ENCODE data around the gene DRC7. TPM values are rescaled to one million over a fixed set of nuclear protein-coding genes. Genes with fewer than 3 reads are reported as not detected.
A peak's percentile ranks its signal among the peaks of the same experiment; 100 is the strongest.

DRC7 gene
- polyA plus RNA-seq, 1 donor: 0.22 TPM

DNA sequence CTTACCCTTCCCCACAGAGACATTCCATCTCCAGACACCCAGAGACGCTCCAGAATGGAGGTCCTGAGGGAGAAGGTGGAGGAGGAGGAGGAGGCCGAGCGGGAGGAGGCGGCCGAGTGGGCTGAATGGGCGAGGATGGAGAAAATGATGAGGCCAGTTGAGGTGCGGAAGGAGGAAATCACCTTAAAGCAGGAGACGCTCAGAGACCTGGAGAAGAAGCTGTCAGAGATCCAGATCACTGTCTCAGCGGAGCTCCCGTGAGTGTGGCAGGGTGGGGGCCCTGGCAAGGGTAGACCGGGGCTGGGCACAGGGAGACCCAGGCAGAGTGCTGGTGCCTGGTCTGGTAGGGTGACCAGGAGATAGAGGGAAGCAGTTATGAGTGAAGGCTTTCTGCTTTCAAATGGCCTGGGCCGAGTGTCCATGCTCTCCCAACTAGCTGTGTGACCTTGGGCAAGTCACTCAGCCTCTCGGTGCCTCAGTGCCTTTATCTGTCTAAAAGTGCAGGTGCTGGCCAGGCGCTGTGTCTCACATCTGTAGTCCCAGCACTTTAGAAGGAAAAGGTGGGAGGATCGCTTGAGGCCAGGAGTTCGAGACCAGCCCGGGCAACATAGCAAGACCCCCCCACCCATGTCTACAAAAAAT, 3.4 kb downstream of the DRC7 start:
- no peak for DNase-seq

DNA sequence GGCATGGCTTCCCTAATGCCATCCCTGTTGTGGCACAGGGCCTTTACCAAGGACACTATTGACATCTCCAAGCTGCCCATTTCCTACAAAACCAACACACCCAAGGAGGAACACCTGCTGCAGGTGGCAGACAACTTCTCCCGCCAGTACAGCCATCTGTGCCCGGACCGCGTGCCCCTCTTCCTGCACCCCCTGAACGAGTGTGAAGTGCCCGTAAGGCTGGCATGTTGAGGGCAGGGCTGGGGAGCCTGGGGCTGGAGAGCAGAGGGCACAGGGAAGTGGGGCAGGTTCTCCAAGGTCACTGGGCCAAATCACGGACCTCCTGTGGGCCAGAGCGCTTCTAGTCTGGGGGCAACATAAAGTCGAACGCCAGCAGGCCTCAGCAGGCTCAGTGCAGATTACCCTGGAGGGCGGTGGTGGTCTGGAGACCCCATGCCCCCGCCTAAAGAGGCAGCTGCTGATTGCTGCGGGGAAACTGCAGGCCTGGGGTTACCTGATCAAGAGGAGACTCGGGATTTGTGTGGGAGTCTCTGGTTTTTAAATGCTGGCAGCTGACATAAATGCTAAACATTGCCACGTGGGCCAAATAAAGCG, 4.3 kb downstream of the DRC7 start:
- WGBS (ENCODE audit: insufficient coverage, low lambda C conversion rate): no CpG with 5 or more reads among the region's 16 CpGs
- no peak overlapping the region for H3K4me3 ChIP-seq (ENCODE audit: low read length)
- no peaks in the 10 kb centered on the region for H3K36me3 ChIP-seq (ENCODE audit: control insufficient read depth, insufficient read depth, low read length)
- peaks cover 32% of the 10 kb centered on the region for H3K4me1 ChIP-seq (ENCODE audit: control insufficient read depth, insufficient read depth, low read length)
- H3K27me3 ChIP-seq (ENCODE audit: control insufficient read depth, insufficient read depth, low read length): no peaks in the 10 kb centered on the region
- H3K27ac ChIP-seq (ENCODE audit: low read length): no peak overlapping the region
- no peaks in the 10 kb centered on the region for H3K9me3 ChIP-seq (ENCODE audit: control insufficient read depth, low read depth, low read length)
- DNase-seq: no peak

More for the DNA sequence above, 3.4 kb downstream of the DRC7 start:
- H3K27ac ChIP-seq (ENCODE audit: low read length): no peak overlapping the region
- no peaks in the 10 kb centered on the region for H3K27me3 ChIP-seq (ENCODE audit: control insufficient read depth, insufficient read depth, low read length)
- no peak overlapping the region for H3K4me3 ChIP-seq (ENCODE audit: low read length)
- peaks cover 26% of the 10 kb centered on the region for H3K4me1 ChIP-seq (ENCODE audit: control insufficient read depth, insufficient read depth, low read length)
- no peaks in the 10 kb centered on the region for H3K36me3 ChIP-seq (ENCODE audit: control insufficient read depth, insufficient read depth, low read length)
- no peaks in the 10 kb centered on the region for H3K9me3 ChIP-seq (ENCODE audit: control insufficient read depth, low read depth, low read length)
- 97% methylated on average over 5 of the region's 17 CpGs for WGBS (ENCODE audit: insufficient coverage, low lambda C conversion rate)

DNA sequence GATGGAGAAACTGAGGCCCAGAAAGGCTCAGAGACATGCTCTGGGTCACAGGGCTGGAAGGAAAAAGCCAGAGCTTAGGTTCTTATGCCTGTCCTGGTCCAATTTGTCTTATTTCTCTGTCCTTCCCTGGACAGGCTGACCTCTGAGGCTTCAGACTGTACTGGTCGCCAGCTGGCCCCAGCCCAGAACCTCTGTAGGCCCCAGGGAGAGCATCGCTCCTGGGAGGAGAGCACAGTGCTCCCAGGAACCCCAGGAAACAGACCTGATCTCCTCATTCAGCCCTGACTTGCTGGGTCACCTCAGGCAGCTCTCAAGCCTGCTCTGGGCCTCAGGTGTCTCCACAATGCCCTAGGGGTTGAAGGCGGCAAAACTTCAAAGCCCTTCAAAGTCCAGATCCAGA, 4.9 kb downstream of the DRC7 start:
- H3K9me3 ChIP-seq (ENCODE audit: control insufficient read depth, low read depth, low read length): no peaks in the 10 kb centered on the region
- no peak for DNase-seq
- no CpG with 5 or more reads among the region's 3 CpGs for WGBS (ENCODE audit: insufficient coverage, low lambda C conversion rate)
- H3K36me3 ChIP-seq (ENCODE audit: control insufficient read depth, insufficient read depth, low read length): no peaks in the 10 kb centered on the region
- no peaks in the 10 kb centered on the region for H3K27me3 ChIP-seq (ENCODE audit: control insufficient read depth, insufficient read depth, low read length)
- no peak overlapping the region for H3K27ac ChIP-seq (ENCODE audit: low read length)
- no peak overlapping the region for H3K4me3 ChIP-seq (ENCODE audit: low read length)
- peaks cover 37% of the 10 kb centered on the region for H3K4me1 ChIP-seq (ENCODE audit: control insufficient read depth, insufficient read depth, low read length)

DNA sequence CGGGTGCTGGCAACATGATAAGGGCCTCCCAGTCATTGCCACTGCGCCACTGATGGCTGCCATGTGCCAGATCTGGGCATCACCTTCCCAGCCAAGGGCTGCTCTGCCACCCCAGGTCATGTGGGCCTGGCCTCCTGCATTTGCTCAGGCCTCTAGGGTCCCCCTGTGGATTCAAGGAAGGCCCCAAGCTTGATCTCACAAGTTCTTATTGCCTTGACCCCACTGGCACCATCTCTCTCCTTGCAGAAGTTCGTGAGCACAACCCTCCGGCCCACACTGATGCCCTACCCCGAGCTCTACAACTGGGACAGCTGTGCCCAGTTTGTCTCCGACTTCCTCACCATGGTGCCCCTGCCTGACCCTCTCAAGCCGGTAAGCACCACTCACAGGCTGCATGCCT, 5.3 kb downstream of the DRC7 start:
- WGBS (ENCODE audit: insufficient coverage, low lambda C conversion rate): no CpG with 5 or more reads among the region's 7 CpGs
- no peak for DNase-seq
- Histone ChIP-seq H3K4me3 (ENCODE audit: low read length) (no peak overlapping the region), H3K27ac (ENCODE audit: low read length) (no peak overlapping the region), H3K27me3 (ENCODE audit: control insufficient read depth, insufficient read depth, low read length) (no peaks in the 10 kb centered on the region), H3K9me3 (ENCODE audit: control insufficient read depth, low read depth, low read length) (no peaks in the 10 kb centered on the region), H3K4me1 (ENCODE audit: control insufficient read depth, insufficient read depth, low read length) (peaks cover 37% of the 10 kb centered on the region), H3K36me3 (ENCODE audit: control insufficient read depth, insufficient read depth, low read length) (no peaks in the 10 kb centered on the region)

DNA sequence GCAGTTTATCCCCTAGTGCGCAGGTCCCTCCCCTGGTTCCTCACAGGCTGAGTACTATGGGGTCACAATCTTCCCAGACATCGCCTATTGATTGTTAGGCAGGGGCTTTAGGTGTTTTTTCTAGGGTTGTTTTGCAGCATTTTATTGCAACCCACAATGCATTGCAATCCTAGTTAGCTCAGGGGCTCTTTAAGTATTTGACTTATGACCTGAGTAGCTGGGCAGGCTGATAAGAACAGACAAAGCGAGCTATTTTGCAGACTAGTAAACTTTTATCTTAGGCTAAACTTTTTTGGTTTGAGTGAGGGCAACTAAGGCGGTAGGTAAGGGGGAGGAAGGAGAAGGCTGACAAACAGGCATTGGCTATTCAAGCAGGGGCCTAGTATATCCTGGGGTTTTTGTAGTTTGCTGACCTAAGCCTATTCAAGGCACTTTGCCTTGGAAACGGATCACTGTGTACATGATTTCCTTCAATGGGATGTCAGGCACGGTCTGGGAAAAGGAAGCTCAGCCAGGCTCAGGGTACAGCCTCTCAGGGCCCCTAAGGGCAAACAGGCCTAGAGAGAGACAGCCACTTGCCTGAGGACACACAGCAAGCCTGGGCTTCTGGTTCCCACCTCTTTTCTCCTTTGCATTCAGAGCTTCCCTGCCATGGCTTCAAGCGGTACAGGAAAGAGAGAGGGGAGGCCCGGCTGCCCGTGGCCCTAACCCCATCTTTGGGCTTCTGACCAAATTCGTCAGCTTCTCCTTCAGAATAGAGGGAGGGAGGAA, 6.4 kb downstream of the DRC7 start:
- peak overlapping the region; percentile 49 for H3K27ac ChIP-seq (ENCODE audit: low read length)
- peak in 1 of 2 donors; percentile 67 for DNase-seq

DNA sequence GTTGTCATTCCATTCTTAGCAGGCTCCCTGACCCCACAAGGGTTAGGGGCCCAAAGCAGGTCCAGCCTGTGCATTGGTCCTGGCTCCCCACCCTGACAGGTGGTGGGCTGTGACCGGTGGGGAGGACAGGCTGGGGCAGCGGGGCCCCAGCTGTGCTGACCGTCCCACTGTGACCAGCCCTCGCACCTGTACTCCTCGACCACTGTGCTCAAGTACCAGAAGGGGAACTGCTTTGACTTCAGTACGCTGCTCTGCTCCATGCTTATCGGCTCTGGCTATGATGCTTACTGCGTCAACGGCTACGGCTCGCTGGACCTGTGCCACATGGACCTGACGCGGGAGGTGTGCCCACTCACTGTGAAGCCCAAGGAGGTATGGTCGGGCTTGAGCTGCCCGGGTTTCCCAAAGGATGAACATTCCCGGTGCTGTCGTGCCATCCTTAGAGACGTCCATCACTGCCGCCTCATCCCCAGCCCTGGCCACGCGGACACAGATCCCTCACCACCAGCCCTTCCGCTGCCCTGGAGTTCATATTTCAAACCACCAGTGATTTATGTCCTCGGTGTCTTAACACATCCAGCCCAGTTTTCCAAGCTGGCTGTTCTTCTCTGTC, 7.3 kb downstream of the DRC7 start:
- H3K36me3 ChIP-seq (ENCODE audit: control insufficient read depth, insufficient read depth, low read length): no peaks in the 10 kb centered on the region
- no peak for DNase-seq
- no peaks in the 10 kb centered on the region for H3K9me3 ChIP-seq (ENCODE audit: control insufficient read depth, low read depth, low read length)
- 60% methylated on average over 1 of the region's 23 CpGs for WGBS (ENCODE audit: insufficient coverage, low lambda C conversion rate)
- H3K27ac ChIP-seq (ENCODE audit: low read length): peak overlapping the region; percentile 49
- H3K4me1 ChIP-seq (ENCODE audit: control insufficient read depth, insufficient read depth, low read length): peaks cover 39% of the 10 kb centered on the region
- no peak overlapping the region for H3K4me3 ChIP-seq (ENCODE audit: low read length)
- H3K27me3 ChIP-seq (ENCODE audit: control insufficient read depth, insufficient read depth, low read length): no peaks in the 10 kb centered on the region

More for the DNA sequence above, 6.4 kb downstream of the DRC7 start:
- H3K27me3 ChIP-seq (ENCODE audit: control insufficient read depth, insufficient read depth, low read length): no peaks in the 10 kb centered on the region
- no peak overlapping the region for H3K4me3 ChIP-seq (ENCODE audit: low read length)
- no peaks in the 10 kb centered on the region for H3K36me3 ChIP-seq (ENCODE audit: control insufficient read depth, insufficient read depth, low read length)
- H3K9me3 ChIP-seq (ENCODE audit: control insufficient read depth, low read depth, low read length): no peaks in the 10 kb centered on the region
- WGBS (ENCODE audit: insufficient coverage, low lambda C conversion rate): no CpG with 5 or more reads among the region's 10 CpGs
- H3K4me1 ChIP-seq (ENCODE audit: control insufficient read depth, insufficient read depth, low read length): peaks cover 39% of the 10 kb centered on the region

DNA sequence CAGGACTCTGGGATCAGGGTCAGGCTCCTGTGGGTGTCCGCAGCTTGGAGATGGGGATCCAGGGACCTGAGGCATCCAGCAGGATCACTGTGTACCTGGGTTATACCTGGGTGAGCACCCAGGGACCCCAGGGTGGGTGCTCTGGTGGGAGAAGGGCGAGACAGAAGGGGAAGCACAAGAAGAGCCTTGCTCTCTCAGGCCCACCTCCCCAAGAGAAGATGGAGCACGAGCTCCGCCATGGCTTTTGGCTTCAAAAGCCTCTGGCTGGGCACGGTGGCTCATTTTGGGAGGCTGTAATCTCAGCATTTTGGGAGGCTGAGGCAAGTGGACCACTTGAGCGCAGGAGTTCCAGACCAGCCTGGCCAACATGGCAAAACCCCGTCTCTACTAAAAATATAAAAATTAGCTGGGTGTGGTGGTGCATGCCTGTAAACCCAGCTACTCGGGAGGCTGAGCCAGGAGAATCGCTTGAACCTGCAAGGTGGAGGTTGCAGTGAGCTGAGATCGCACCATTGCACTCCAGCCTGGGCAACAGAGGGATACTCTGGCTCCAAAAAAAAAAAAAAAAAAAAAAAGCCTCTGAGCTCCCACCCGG, 8.9 kb downstream of the DRC7 start:
- Histone ChIP-seq H3K9me3 (ENCODE audit: control insufficient read depth, low read depth, low read length) (no peaks in the 10 kb centered on the region), H3K4me1 (ENCODE audit: control insufficient read depth, insufficient read depth, low read length) (peaks cover 39% of the 10 kb centered on the region), H3K36me3 (ENCODE audit: control insufficient read depth, insufficient read depth, low read length) (no peaks in the 10 kb centered on the region), H3K4me3 (ENCODE audit: low read length) (no peak overlapping the region), H3K27ac (ENCODE audit: low read length) (no peak overlapping the region), H3K27me3 (ENCODE audit: control insufficient read depth, insufficient read depth, low read length) (no peaks in the 10 kb centered on the region)
- 0% methylated on average over 1 of the region's 11 CpGs for WGBS (ENCODE audit: insufficient coverage, low lambda C conversion rate)
- no peak for DNase-seq

DNA sequence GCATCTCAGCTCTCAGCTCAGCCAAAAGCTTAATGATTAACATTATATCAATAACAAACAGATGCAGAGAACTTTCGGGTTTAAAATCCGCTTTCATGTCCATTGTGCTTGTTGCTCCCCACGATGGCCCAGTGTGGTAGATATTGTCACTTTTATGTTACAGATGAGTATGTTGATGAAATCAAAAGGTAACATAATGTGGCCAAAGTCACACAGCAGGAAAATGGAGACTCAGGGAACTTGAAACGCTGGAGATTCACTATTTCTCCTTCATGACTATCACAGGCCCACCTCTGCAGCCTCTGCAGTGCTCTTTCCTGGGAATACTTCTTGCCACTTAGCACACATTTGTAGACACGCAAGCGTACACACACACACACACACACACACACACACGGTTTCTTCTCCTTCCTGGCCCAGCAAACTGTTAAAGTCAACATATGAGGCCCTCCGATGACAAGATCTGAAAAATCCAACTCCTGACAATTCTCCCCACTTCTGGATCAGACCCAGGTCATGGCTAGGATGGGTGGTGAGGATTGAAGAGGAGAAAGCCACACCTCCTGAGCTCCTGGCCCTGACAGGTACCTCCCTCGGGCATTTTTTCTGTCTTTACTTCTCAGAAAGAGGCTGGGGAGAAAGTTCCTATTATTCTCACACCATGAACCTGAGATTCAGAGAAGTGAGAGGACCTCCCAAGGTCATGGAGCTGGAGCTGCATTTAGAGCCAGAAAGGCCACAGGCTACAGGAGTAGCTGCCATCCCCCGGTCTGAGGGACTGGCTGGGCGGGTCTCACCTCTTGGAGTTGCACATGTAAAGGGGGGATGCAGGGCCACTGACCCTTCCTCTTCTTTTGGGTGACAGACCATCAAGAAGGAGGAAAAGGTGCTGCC, 9.7 kb downstream of the DRC7 start:
- H3K4me3 ChIP-seq (ENCODE audit: low read length): no peak overlapping the region
- H3K27me3 ChIP-seq (ENCODE audit: control insufficient read depth, insufficient read depth, low read length): no peaks in the 10 kb centered on the region
- H3K4me1 ChIP-seq (ENCODE audit: control insufficient read depth, insufficient read depth, low read length): peaks cover 39% of the 10 kb centered on the region
- peak in 1 of 2 donors; percentile 42 for DNase-seq
- H3K27ac ChIP-seq (ENCODE audit: low read length): peak overlapping the region; percentile 12
- H3K9me3 ChIP-seq (ENCODE audit: control insufficient read depth, low read depth, low read length): no peaks in the 10 kb centered on the region
- H3K36me3 ChIP-seq (ENCODE audit: control insufficient read depth, insufficient read depth, low read length): no peaks in the 10 kb centered on the region
- no CpG with 5 or more reads among the region's 11 CpGs for WGBS (ENCODE audit: insufficient coverage, low lambda C conversion rate)

DNA sequence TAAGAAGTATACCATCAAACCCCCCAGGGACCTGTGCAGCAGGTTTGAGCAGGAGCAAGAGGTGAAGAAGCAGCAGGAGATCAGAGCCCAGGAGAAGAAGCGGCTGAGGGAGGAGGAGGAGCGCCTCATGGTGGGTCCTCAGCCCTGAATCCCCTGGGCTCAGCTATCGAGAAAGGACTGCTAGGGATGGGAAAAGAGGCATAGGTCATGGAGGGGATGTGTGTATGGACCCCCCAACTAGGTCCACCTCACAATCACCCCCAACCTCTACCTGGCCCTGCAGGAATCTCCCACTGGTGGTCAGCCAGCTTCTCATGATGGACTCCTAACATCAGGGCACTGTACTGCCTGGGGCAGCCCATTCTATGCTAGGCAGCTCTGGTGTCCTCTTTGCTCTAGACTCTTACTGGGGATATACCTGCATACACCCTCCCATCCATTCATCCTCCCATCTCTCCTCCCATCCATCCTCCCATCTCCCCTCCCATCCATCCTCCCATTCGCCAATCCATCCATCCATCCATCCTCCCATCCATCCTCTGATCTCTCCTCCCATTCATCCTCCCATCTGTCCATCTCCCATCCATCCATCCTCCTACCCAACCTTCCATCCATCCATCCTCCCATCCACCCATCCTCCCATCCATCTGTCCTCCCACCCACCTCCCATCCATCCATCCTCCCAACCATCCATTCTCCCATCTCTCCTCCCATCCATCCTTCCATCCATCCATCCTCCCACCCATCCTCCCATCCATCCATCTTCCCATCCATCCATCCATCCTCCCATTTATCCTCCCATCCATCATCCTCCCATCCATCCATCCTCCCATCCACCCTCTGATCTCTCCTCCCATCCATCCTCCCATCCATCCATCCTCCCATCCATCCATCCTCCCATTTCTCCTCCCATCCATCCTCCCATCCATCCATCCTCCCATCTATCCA, 10.6 kb downstream of the DRC7 start:
- Histone ChIP-seq H3K4me3 (ENCODE audit: low read length) (no peak overlapping the region), H3K27me3 (ENCODE audit: control insufficient read depth, insufficient read depth, low read length) (no peaks in the 10 kb centered on the region), H3K9me3 (ENCODE audit: control insufficient read depth, low read depth, low read length) (no peaks in the 10 kb centered on the region), H3K27ac (ENCODE audit: low read length) (no peak overlapping the region), H3K36me3 (ENCODE audit: control insufficient read depth, insufficient read depth, low read length) (no peaks in the 10 kb centered on the region), H3K4me1 (ENCODE audit: control insufficient read depth, insufficient read depth, low read length) (peaks cover 37% of the 10 kb centered on the region)
- WGBS (ENCODE audit: insufficient coverage, low lambda C conversion rate): 100% methylated on average over 1 of the region's 4 CpGs
- no peak for DNase-seq
